Transverse colon (tissue), 3 donors: ENCODE measurements around the gene RERE.

ENCODE experiments used
- EP300 ChIP-seq: sonication (generic); formaldehyde crosslinking; IDR thresholded peaks from one replicate; pipeline ENCODE4 v1.6.1; 2017; ENCODE audit warnings: antibody characterized with exemption, low read depth
- TF ChIP-seq, protein P1 (sequence below), 5 experiments: fragments of 200-600 bp in 3 of 5; fragments of 450-650 bp in 2 of 5; sonication (generic) in 3 of 5; IDR thresholded peaks; 1 replicate in 2 of 5; 2 replicates in 3 of 5; pipeline ENCODE4 v1.5.1; 2016 to 2017; ENCODE audit warnings: antibody characterized with exemption in 5 of 5, inconsistent platforms in 3 of 5, mild to moderate bottlenecking in 2 of 5, moderate library complexity in 1 of 5

DNA sequence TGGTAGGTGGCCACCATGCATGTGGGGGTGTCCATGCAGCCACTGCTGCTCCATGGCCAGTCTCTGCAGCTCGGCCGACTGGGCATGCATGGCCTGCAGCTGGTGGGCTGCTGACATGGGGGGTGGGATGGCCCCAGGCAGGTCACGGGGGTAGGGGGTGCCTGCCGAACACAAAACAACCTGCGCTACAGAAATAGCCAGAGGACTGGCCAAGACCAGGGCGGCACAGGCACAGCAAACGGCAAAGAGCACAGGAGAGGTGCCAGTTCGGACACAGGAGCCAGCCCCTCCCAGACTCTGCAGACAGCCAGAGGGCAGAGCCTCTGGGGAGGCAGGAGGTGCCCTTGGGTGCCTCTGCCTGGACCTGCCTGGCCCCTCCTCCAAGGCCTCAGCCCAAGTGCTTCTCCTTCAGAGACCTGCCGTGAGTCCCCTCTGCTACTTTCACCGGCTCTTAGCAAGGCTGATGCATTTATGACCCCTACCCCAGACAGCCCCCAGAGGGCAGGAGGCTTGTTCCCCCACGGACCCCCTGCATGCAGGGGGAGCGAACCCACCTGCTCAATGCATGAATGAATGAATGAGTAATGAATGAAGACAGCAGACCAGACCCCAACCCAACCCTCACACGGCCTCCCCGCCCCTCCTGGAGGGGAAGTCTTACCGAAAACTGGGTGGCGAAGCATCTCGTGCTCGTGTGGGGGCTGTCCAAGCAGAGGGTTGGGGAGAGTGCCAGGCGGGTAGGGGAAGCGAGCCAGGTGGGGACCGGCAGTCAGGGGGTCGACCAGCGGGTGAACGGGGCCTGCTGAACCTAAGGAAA is 461.8 kb downstream of the RERE start:
- TF ChIP-seq EP300: no peak
- TF ChIP-seq, protein P1, sequence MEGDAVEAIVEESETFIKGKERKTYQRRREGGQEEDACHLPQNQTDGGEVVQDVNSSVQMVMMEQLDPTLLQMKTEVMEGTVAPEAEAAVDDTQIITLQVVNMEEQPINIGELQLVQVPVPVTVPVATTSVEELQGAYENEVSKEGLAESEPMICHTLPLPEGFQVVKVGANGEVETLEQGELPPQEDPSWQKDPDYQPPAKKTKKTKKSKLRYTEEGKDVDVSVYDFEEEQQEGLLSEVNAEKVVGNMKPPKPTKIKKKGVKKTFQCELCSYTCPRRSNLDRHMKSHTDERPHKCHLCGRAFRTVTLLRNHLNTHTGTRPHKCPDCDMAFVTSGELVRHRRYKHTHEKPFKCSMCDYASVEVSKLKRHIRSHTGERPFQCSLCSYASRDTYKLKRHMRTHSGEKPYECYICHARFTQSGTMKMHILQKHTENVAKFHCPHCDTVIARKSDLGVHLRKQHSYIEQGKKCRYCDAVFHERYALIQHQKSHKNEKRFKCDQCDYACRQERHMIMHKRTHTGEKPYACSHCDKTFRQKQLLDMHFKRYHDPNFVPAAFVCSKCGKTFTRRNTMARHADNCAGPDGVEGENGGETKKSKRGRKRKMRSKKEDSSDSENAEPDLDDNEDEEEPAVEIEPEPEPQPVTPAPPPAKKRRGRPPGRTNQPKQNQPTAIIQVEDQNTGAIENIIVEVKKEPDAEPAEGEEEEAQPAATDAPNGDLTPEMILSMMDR (IDR thresholded peaks at IDR 0.05): no peak
